Transverse colon (tissue), 4 donors: ENCODE measurements around the gene PRR19.

Experiments
- CTCF ChIP-seq, 5 experiments: fragments of 200-600 bp in 3 of 5; fragments of 450-650 bp in 2 of 5; sonication (generic) in 3 of 5; IDR thresholded peaks; 1 replicate in 2 of 5; 2 replicates in 3 of 5; pipeline ENCODE4 v1.5.1; 2016 to 2017; ENCODE audit warnings: antibody characterized with exemption in 5 of 5, inconsistent platforms in 3 of 5, mild to moderate bottlenecking in 2 of 5, moderate library complexity in 1 of 5
- EP300 ChIP-seq: sonication (generic); formaldehyde crosslinking; IDR thresholded peaks from one replicate; pipeline ENCODE4 v1.6.1; 2017; ENCODE audit warnings: antibody characterized with exemption, low read depth
- POLR2A ChIP-seq: fragments of 450-650 bp; IDR thresholded peaks from one replicate; pipeline ENCODE4 v1.6.1; 2016; ENCODE audit warnings: antibody characterized with exemption, mild to moderate bottlenecking, moderate library complexity
- POLR2AphosphoS5 ChIP-seq, 3 donors: sonication (generic); formaldehyde crosslinking; IDR thresholded peaks; one replicate each; pipeline ENCODE4 v1.6.1; 2016; ENCODE audit warnings: antibody characterized with exemption in 3 of 3

DNA sequence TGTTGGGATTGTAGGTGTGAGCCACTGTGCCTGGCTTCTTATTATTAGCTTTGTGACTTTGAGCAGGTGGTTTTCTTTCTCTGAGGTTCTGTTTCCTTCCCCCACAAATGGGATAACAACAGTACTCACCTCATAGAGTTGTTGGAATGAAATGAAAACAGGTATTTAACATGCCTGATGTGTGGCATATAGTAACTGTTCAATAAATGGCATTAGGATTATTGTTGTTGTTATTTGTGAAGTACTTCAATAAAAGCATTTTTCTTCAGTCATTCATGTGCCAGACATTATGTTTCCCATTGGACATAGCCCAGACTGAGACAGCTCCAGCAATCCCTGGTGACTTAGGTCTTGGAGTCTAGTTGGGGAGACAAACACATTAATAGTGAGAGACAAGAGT, 25.0 kb downstream of the PRR19 start:
- TF ChIP-seq CTCF (IDR thresholded peaks at IDR 0.05) (no peak), POLR2A (no peak), POLR2AphosphoS5 (IDR thresholded peaks at IDR 0.05) (no peak), EP300 (no peak)
